K562 (cell line): ENCODE data around the gene IL2RG. TPM values are rescaled to one million over a fixed set of nuclear protein-coding genes. Genes with fewer than 3 reads are reported as not detected.

Experiments used
- BMI1 ChIP-seq: fragments of 150-350 bp; IDR thresholded peaks from 2 replicates; pipeline ENCODE4 v1.6.1; 2014; ENCODE audit warnings: low read length
- EHMT2 ChIP-seq: fragments of 450-650 bp; IDR thresholded peaks from 2 replicates; pipeline ENCODE4 v1.6.1; 2018; ENCODE audit warnings: antibody characterized with exemption
- FOXK1 ChIP-seq: sonication (generic); formaldehyde crosslinking; IDR thresholded peaks from 2 replicates; pipeline ENCODE4 v1.8.0; 2022; ENCODE audit warnings: missing genetic modification reagents, mild to moderate bottlenecking, borderline replicate concordance
- PML ChIP-seq: IDR thresholded peaks from 2 replicates; pipeline ENCODE4 v1.6.1; 2012; ENCODE audit warnings: low read length, inconsistent platforms
- POLR3G ChIP-seq: IDR thresholded peaks from 2 replicates; pipeline ENCODE4 v1.6.1; 2011; ENCODE audit not compliant: insufficient read length, insufficient replicate concordance; ENCODE audit errors: extremely low read depth
- UBTF ChIP-seq, 2 experiments: IDR thresholded peaks; 2 replicates each; pipeline ENCODE4 v1.6.1; 2012; ENCODE audit warnings: improper control_type of control experiment in 2 of 2, low read depth in 2 of 2, low read length in 2 of 2, borderline replicate concordance in 1 of 2
- ZNF280A ChIP-seq: fragments of 450-650 bp; IDR thresholded peaks from 2 replicates; pipeline ENCODE4 v1.6.1; 2018; ENCODE audit warnings: mild to moderate bottlenecking, low read depth; ENCODE audit not compliant: partially characterized antibody
- ZNF511 ChIP-seq: sonication (generic); formaldehyde crosslinking; IDR thresholded peaks from 2 replicates; pipeline ENCODE4 v1.8.0; 2022; ENCODE audit warnings: mild to moderate bottlenecking, missing genetic modification reagents
- polyA plus RNA-seq, 8 experiments: library from polyadenylated mRNA; depleted of rRNA in 4 of 8; stranded (reverse) in 5 of 8; unstranded in 3 of 8; fragments of >200 nt; fragmentation: Nextera tagmentation in 2 of 8; fragmentation: Illumina TruSeq in 1 of 8; extraction: Ambion mirVana in 2 of 8; extraction: Trizol in 1 of 8; gene quantifications; 2 replicates each; pipeline versions ENCODE4 v1.2.1 to v1.2.3, GENCODE V29; 2011 to 2014; ENCODE audit warnings: inconsistent platforms in 1 of 8, missing spikeins in 1 of 8
- total RNA-seq, 7 experiments: library from RNA; depleted of rRNA in 6 of 7; stranded (reverse); fragments of >200 nt in 6 of 7; fragmentation: Illumina TruSeq in 2 of 7; extraction: Trizol in 2 of 7; gene quantifications; 2 replicates each; pipeline versions ENCODE4 v1.2.1 to v1.2.3, GENCODE V29; 2011 to 2021; ENCODE audit warnings: low replicate concordance in 1 of 7
- TF ChIP-seq, protein P1 (sequence below): fragments of 450-650 bp; IDR thresholded peaks from 2 replicates; pipeline ENCODE4 v1.6.1; 2016; ENCODE audit warnings: low read depth
- TF ChIP-seq, protein P2 (sequence below): sonication (generic); formaldehyde crosslinking; IDR thresholded peaks from 2 replicates; pipeline ENCODE4 v1.8.0; 2022; ENCODE audit warnings: mild to moderate bottlenecking, low read depth, missing genetic modification reagents
- TF ChIP-seq, protein P3 (sequence below): fragments of 250-450 bp; sonication (Bioruptor Pico); IDR thresholded peaks from 2 replicates; pipeline ENCODE4 v1.8.0; 2022; ENCODE audit warnings: inconsistent platforms

Gene IL2RG
- total and polyA plus RNA-seq, 9 of the 15 experiments (the other 6 are each of a cell fraction or from before 2014, with no cell fraction given), result 5.5 to 55.4 (median 19.7) TPM

- TF ChIP-seq UBTF (IDR thresholded peaks at IDR 0.05; ENCODE audit: borderline replicate concordance in 1 of 2, low read depth in 2 of 2, low read length in 2 of 2) (no peak), ZNF280A (no peak), BMI1 (no peak), PML (no peak), ZNF511 (CRISPR knock-in tag) (no peak), FOXK1 (no peak), EHMT2 (no peak), POLR3G (no peak)
- TF ChIP-seq, protein P1, sequence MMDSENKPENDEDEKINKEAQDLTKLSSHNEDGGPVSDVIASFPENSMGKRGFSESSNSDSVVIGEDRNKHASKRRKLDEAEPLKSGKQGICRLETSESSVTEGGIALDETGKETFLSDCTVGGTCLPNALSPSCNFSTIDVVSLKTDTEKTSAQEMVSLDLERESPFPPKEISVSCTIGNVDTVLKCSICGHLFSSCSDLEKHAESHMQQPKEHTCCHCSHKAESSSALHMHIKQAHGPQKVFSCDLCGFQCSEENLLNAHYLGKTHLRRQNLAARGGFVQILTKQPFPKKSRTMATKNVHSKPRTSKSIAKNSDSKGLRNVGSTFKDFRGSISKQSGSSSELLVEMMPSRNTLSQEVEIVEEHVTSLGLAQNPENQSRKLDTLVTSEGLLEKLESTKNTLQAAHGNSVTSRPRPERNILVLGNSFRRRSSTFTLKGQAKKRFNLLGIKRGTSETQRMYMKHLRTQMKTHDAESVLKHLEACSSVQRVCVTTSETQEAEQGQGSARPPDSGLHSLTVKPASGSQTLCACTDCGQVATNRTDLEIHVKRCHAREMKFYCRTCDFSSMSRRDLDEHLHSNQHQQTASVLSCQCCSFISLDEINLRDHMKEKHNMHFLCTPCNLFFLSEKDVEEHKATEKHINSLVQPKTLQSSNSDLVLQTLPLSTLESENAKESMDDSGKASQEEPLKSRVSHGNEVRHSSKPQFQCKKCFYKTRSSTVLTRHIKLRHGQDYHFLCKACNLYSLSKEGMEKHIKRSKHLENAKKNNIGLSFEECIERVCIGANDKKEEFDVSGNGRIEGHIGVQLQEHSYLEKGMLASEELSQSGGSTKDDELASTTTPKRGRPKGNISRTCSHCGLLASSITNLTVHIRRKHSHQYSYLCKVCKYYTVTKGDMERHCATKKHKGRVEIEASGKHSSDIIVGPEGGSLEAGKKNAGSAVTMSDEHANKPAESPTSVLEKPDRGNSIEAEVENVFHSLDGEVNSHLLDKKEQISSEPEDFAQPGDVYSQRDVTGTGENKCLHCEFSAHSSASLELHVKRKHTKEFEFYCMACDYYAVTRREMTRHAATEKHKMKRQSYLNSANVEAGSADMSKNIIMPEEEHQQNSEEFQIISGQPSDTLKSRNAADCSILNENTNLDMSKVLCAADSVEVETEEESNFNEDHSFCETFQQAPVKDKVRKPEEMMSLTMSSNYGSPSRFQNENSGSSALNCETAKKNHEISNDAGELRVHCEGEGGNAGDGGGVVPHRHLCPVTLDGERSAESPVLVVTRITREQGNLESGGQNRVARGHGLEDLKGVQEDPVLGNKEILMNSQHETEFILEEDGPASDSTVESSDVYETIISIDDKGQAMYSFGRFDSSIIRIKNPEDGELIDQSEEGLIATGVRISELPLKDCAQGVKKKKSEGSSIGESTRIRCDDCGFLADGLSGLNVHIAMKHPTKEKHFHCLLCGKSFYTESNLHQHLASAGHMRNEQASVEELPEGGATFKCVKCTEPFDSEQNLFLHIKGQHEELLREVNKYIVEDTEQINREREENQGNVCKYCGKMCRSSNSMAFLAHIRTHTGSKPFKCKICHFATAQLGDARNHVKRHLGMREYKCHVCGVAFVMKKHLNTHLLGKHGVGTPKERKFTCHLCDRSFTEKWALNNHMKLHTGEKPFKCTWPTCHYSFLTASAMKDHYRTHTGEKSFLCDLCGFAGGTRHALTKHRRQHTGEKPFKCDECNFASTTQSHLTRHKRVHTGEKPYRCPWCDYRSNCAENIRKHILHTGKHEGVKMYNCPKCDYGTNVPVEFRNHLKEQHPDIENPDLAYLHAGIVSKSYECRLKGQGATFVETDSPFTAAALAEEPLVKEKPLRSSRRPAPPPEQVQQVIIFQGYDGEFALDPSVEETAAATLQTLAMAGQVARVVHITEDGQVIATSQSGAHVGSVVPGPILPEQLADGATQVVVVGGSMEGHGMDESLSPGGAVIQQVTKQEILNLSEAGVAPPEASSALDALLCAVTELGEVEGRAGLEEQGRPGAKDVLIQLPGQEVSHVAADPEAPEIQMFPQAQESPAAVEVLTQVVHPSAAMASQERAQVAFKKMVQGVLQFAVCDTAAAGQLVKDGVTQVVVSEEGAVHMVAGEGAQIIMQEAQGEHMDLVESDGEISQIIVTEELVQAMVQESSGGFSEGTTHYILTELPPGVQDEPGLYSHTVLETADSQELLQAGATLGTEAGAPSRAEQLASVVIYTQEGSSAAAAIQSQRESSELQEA, result no peak
- TF ChIP-seq, protein P2, sequence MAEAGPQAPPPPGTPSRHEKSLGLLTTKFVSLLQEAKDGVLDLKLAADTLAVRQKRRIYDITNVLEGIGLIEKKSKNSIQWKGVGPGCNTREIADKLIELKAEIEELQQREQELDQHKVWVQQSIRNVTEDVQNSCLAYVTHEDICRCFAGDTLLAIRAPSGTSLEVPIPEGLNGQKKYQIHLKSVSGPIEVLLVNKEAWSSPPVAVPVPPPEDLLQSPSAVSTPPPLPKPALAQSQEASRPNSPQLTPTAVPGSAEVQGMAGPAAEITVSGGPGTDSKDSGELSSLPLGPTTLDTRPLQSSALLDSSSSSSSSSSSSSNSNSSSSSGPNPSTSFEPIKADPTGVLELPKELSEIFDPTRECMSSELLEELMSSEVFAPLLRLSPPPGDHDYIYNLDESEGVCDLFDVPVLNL (CRISPR knock-in tag), result no peak
- TF ChIP-seq, protein P3, sequence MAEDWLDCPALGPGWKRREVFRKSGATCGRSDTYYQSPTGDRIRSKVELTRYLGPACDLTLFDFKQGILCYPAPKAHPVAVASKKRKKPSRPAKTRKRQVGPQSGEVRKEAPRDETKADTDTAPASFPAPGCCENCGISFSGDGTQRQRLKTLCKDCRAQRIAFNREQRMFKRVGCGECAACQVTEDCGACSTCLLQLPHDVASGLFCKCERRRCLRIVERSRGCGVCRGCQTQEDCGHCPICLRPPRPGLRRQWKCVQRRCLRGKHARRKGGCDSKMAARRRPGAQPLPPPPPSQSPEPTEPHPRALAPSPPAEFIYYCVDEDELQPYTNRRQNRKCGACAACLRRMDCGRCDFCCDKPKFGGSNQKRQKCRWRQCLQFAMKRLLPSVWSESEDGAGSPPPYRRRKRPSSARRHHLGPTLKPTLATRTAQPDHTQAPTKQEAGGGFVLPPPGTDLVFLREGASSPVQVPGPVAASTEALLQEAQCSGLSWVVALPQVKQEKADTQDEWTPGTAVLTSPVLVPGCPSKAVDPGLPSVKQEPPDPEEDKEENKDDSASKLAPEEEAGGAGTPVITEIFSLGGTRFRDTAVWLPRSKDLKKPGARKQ, result no peak
These were observed 9.1 kb downstream of the IL2RG start (continued) for GRCh38 chrX:71102292-71102691.
